ENCODE results near the gene PDE4D. TPM values are rescaled to one million over a fixed set of nuclear protein-coding genes. Genes with fewer than 3 reads are reported as not detected.

Gene PDE4D
- total RNA-seq, 1 experiment from 2014 or later: 3.3 TPM

- DNase-seq (ENCODE audit: low spot score) (no peak), ATAC-seq (no peak)
- Mint-ChIP-seq H3K27ac (no peak overlapping the region), H3K9me3 (no peaks in the 10 kb centered on the region), H3K27me3 (ENCODE audit: low read depth) (no peaks in the 10 kb centered on the region), H3K36me3 (no peaks in the 10 kb centered on the region), H3K4me1 (peaks cover 8% of the 10 kb centered on the region), H3K4me3 (no peak overlapping the region)
- TF ChIP-seq AR (CRISPR knock-in tag; IDR thresholded peaks at IDR 0.05) (no peak), ETV6 (CRISPR knock-in tag; IDR thresholded peaks at IDR 0.05) (no peak), ZMAT4 (CRISPR knock-in tag; IDR thresholded peaks at IDR 0.05) (no peak), CTCF (IDR thresholded peaks at IDR 0.05) (no peak)
- ChIA-PET CTCF (no interaction called here), POLR2A (no interaction called here)
Measured at GRCh38 chr5:58974601-58975000, 918.9 kb downstream of the PDE4D start.

GRCh38 chr5:58974083-58974482 lies 919.4 kb downstream of the PDE4D start:
- ChIA-PET POLR2A (no interaction called here), CTCF (no interaction called here)
- no peak for ATAC-seq
- Mint-ChIP-seq H3K4me3 (no peak overlapping the region), H3K27me3 (ENCODE audit: low read depth) (no peaks in the 10 kb centered on the region), H3K27ac (no peak overlapping the region), H3K9me3 (no peaks in the 10 kb centered on the region), H3K36me3 (no peaks in the 10 kb centered on the region), H3K4me1 (peaks cover 14% of the 10 kb centered on the region)
- no peak for DNase-seq (ENCODE audit: low spot score)
- TF ChIP-seq ZSCAN18 (CRISPR knock-in tag; IDR thresholded peaks at IDR 0.05) (no peak), FOXJ3 (CRISPR knock-in tag; IDR thresholded peaks at IDR 0.05; ENCODE audit: borderline replicate concordance) (no peak), SOX15 (CRISPR knock-in tag; IDR thresholded peaks at IDR 0.05) (no peak), FOXP1 (CRISPR knock-in tag; IDR thresholded peaks at IDR 0.05; ENCODE audit: borderline replicate concordance) (no peak), CBFB (CRISPR knock-in tag; IDR thresholded peaks at IDR 0.05; ENCODE audit: low read depth) (no peak), ZNF425 (CRISPR knock-in tag; conservative IDR thresholded peaks at IDR 0.05) (no peak), FOXK1 (CRISPR knock-in tag; IDR thresholded peaks at IDR 0.05) (no peak), TEAD1 (CRISPR knock-in tag; IDR thresholded peaks at IDR 0.05) (no peak), ZNF423 (CRISPR knock-in tag; IDR thresholded peaks at IDR 0.05) (no peak), MXD4 (CRISPR knock-in tag; IDR thresholded peaks at IDR 0.05; ENCODE audit: borderline replicate concordance) (no peak), ARID4B (CRISPR knock-in tag; IDR thresholded peaks at IDR 0.05; ENCODE audit: borderline replicate concordance) (no peak), ZNF416 (CRISPR knock-in tag; IDR thresholded peaks at IDR 0.05) (no peak), E2F4 (CRISPR knock-in tag; IDR thresholded peaks at IDR 0.05; ENCODE audit: borderline replicate concordance, low read depth) (no peak), ZNF121 (CRISPR knock-in tag; IDR thresholded peaks at IDR 0.05) (no peak), TEAD4 (CRISPR knock-in tag; IDR thresholded peaks at IDR 0.05) (no peak), E2F1 (CRISPR knock-in tag; IDR thresholded peaks at IDR 0.05) (no peak)
